Lung (tissue), 12 donors: ENCODE data around the gene FIGN. TPM values are rescaled to one million over a fixed set of nuclear protein-coding genes. Genes with fewer than 3 reads are reported as not detected.

Experiments
- ATAC-seq: fragments of 200-7000 bp; cut with Tn5 transposase; one replicate; pipeline ENCODE4 v1.9.1; 2020; ENCODE audit warnings: moderate number of reproducible peaks; ENCODE audit not compliant: insufficient read depth, low FRiP score
- DNase-seq, 3 donors: peaks; one replicate each; pipeline ENCODE4 v3.0.0-alpha.2; 2013 to 2017
- H3K27ac ChIP-seq, 2 donors: one replicate each; pipeline ENCODE4 v1.5.1; 2013; ENCODE audit warnings: mild to moderate bottlenecking in 2 of 2, moderate library complexity in 2 of 2, control low read depth in 1 of 2, inconsistent platforms in 1 of 2, low read depth in 1 of 2, low read length in 1 of 2
- H3K27me3 ChIP-seq, 3 donors: one replicate each; pipeline ENCODE4 v1.5.1; 2013; ENCODE audit warnings: low read length in 2 of 3; ENCODE audit not compliant: control insufficient read depth in 3 of 3, insufficient read depth in 3 of 3
- H3K36me3 ChIP-seq, 4 donors: one replicate each; pipeline ENCODE4 v1.5.1; 2013; ENCODE audit warnings: low read length in 4 of 4, mild to moderate bottlenecking in 1 of 4, moderate library complexity in 1 of 4; ENCODE audit not compliant: control insufficient read depth in 4 of 4, insufficient read depth in 4 of 4
- H3K4me1 ChIP-seq, 5 donors: one replicate each; pipeline ENCODE4 v1.5.1; 2013; ENCODE audit warnings: low read length in 5 of 5, mild to moderate bottlenecking in 2 of 5, moderate library complexity in 1 of 5; ENCODE audit not compliant: control insufficient read depth in 5 of 5, insufficient read depth in 5 of 5
- H3K4me3 ChIP-seq: one replicate; pipeline ENCODE4 v1.5.1; 2013; ENCODE audit warnings: mild to moderate bottlenecking, control low read depth, moderate library complexity
- H3K9ac ChIP-seq, 2 donors: one replicate each; pipeline ENCODE4 v1.5.1; 2013; ENCODE audit warnings: low read length in 2 of 2, control low read depth in 1 of 2; ENCODE audit not compliant: insufficient read depth in 1 of 2
- H3K9me3 ChIP-seq, 4 donors: one replicate each; pipeline ENCODE4 v1.5.1; 2013; ENCODE audit warnings: low read length in 3 of 4, mild to moderate bottlenecking in 1 of 4, moderate library complexity in 1 of 4; ENCODE audit not compliant: control insufficient read depth in 4 of 4, insufficient read depth in 3 of 4
- WGBS, 2 donors: extraction: QIAGEN DNeasy Blood & Tissue Kit; methylation state at CpG; one replicate each; pipeline ENCODE4 v1.1.7; 2013; 5-methylcytosine and 5-hydroxymethylcytosine counted together
- polyA plus RNA-seq, 2 donors: library from polyadenylated mRNA; stranded (reverse); fragments of 200-250 nt; gene quantifications; one replicate each; pipeline ENCODE4 v1.2.1, GENCODE V29; 2013
- total RNA-seq, 2 donors: library from RNA; depleted of rRNA in 1 of 2; stranded (reverse); fragments of >200 nt in 1 of 2; gene quantifications; one replicate each; pipeline ENCODE4 v1.2.1, GENCODE V29; 2014 to 2021
- TF ChIP-seq, protein P1 (sequence below): IDR thresholded peaks from 2 replicates; pipeline ENCODE4 v1.5.1; 2012; ENCODE audit warnings: mild to moderate bottlenecking; ENCODE audit errors: control extremely low read depth, extremely low read depth
- donor health status: control.
- donor health status: control.
- donor health status: Bipolar disorder and iron deficiency.
- donor health status: healthy.
- donor health status: DM: yes; HTN: yes; CAD: no.

The FIGN gene
- total and polyA plus RNA-seq, 4 donors: 0.42 to 6.5 (median 3.0) TPM

DNA sequence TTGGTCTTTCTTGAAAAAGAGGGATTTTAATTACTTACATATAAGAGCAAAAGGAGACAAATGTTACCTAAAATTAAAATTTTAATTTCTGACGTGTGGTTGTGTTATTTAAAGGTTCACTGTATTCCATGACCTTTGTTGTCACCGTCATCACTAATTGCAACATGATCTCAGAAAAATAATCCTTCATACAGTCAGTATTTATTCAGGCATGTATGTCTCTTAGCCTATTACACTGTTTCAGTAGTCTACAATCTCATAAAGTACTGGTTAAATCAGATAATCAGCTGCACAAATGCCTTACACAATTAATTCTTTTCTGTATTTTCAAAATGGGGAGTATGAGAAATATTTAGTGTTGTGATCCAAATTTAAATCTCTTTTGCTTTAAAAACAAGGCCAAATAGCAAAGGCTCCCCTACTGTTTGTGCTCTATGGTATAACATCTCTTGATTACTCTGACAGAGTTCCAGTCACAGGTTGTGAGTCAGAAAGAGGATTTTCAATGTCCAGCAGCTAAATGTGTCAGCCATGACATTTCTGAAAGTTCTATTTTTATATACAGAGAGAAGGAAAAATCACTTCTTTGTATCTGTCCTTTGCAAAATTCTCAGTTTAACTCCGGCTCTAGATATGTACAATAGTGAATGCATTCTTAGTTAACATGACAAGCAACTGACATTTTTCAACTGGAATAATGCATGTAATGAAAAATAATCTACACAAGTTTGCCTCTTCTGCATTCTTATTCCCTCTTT lies 184.0 kb downstream of the FIGN start:
- Histone ChIP-seq H3K4me1 (no peaks in the 10 kb centered on the region), H3K9me3 (no peaks in the 10 kb centered on the region), H3K9ac (no peak overlapping the region), H3K27ac (no peak overlapping the region), H3K36me3 (no peaks in the 10 kb centered on the region), H3K4me3 (no peak overlapping the region), H3K27me3 (no peaks in the 10 kb centered on the region)
- TF ChIP-seq, protein P1, sequence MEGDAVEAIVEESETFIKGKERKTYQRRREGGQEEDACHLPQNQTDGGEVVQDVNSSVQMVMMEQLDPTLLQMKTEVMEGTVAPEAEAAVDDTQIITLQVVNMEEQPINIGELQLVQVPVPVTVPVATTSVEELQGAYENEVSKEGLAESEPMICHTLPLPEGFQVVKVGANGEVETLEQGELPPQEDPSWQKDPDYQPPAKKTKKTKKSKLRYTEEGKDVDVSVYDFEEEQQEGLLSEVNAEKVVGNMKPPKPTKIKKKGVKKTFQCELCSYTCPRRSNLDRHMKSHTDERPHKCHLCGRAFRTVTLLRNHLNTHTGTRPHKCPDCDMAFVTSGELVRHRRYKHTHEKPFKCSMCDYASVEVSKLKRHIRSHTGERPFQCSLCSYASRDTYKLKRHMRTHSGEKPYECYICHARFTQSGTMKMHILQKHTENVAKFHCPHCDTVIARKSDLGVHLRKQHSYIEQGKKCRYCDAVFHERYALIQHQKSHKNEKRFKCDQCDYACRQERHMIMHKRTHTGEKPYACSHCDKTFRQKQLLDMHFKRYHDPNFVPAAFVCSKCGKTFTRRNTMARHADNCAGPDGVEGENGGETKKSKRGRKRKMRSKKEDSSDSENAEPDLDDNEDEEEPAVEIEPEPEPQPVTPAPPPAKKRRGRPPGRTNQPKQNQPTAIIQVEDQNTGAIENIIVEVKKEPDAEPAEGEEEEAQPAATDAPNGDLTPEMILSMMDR: no peak
- WGBS, 2 donors: 78 to 86% methylated on average over 3 of the region's 3 CpGs
- ATAC-seq (no peak), DNase-seq (no peak)

DNA sequence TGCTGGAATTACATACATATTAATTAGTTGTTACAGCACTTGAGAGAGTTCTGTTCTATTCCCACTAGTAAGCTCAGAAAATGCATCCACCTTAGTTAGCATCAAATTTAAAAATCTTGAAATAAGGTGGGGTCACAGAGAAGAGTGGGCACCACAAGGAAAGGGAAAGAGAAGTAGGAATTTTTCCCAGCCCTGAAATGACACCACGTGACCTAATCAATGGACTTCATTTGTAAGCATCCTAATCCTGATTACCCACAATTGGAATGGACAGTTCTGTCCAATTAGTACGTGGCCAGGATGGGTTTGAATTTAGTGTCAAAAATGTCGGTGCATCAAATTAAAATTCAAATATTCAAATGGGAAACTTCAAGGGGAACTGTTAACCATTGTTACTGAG lies 186.8 kb downstream of the FIGN start:
- TF ChIP-seq, protein P1: no peak
- WGBS, 2 donors: 89 to 93% methylated on average over 3 of the region's 3 CpGs
- H3K4me1 ChIP-seq: no peaks in the 10 kb centered on the region
- ATAC-seq (no peak), DNase-seq (no peak)
- H3K27ac ChIP-seq: no peak overlapping the region
- no peaks in the 10 kb centered on the region for H3K9me3 ChIP-seq
- no peaks in the 10 kb centered on the region for H3K27me3 ChIP-seq
- no peaks in the 10 kb centered on the region for H3K36me3 ChIP-seq
- H3K4me3 ChIP-seq: no peak overlapping the region
- no peak overlapping the region for H3K9ac ChIP-seq
